NCI-H1930 (cell line): ENCODE data around the gene RNF19B.
A peak's percentile ranks its signal among the peaks of the same experiment; 100 is the strongest.

ENCODE experiments used
- DNase-seq, 2 experiments: peaks; one replicate each; lab custom pipeline; 2025; lab: John Stamatoyannopoulos, UW

RNF19B gene

GRCh38 chr1:32900956-32901822 lies 63.4 kb downstream of the RNF19B start, which contains the start of gene TMEM54:
Gene TMEM54 (minus strand): TSS chr1:32901389. CDS start chr1:32901238, 151 bp downstream.
- peak; percentile 21 to 69 for DNase-seq

GRCh38 chr1:32900371-32900955 lies 64.1 kb downstream of the RNF19B start:
- DNase-seq = no peak

- no peak for DNase-seq
Observed at GRCh38 chr1:32899586-32900296, 64.9 kb downstream of the RNF19B start.

- no peak for DNase-seq
Observed at GRCh38 chr1:32898958-32899357, 65.7 kb downstream of the RNF19B start.

- no peak for DNase-seq
Observed at GRCh38 chr1:32898056-32898455, 66.6 kb downstream of the RNF19B start.

- no peak for DNase-seq
Observed at GRCh38 chr1:32897082-32898049, 67.2 kb downstream of the RNF19B start.

- DNase-seq = no peak
Observed at GRCh38 chr1:32896451-32896850, 68.2 kb downstream of the RNF19B start.

- DNase-seq = no peak
Observed at GRCh38 chr1:32895325-32896215, 69.0 kb downstream of the RNF19B start.

GRCh38 chr1:32894681-32895080 lies 69.9 kb downstream of the RNF19B start:
- no peak for DNase-seq

GRCh38 chr1:32894019-32894600 lies 70.5 kb downstream of the RNF19B start:
- DNase-seq = no peak

GRCh38 chr1:32893198-32894018 lies 71.2 kb downstream of the RNF19B start:
- peak; percentile 67 to 72 for DNase-seq

GRCh38 chr1:32892368-32893197 lies 72.0 kb downstream of the RNF19B start:
- DNase-seq = peak; percentile 77 to 80

- DNase-seq = no peak
Observed at GRCh38 chr1:32891630-32892029, 73.0 kb downstream of the RNF19B start.

- DNase-seq = no peak
Observed at GRCh38 chr1:32891241-32891570, 73.4 kb downstream of the RNF19B start.

- DNase-seq = no peak
Observed at GRCh38 chr1:32890516-32891240, 73.9 kb downstream of the RNF19B start.

- DNase-seq = no peak
Observed at GRCh38 chr1:32889731-32890278, 74.8 kb downstream of the RNF19B start.

GRCh38 chr1:32888677-32889420 lies 75.8 kb downstream of the RNF19B start:
- no peak for DNase-seq
